ENCODE data around the gene C1QTNF12.

C1QTNF12 gene

DNA sequence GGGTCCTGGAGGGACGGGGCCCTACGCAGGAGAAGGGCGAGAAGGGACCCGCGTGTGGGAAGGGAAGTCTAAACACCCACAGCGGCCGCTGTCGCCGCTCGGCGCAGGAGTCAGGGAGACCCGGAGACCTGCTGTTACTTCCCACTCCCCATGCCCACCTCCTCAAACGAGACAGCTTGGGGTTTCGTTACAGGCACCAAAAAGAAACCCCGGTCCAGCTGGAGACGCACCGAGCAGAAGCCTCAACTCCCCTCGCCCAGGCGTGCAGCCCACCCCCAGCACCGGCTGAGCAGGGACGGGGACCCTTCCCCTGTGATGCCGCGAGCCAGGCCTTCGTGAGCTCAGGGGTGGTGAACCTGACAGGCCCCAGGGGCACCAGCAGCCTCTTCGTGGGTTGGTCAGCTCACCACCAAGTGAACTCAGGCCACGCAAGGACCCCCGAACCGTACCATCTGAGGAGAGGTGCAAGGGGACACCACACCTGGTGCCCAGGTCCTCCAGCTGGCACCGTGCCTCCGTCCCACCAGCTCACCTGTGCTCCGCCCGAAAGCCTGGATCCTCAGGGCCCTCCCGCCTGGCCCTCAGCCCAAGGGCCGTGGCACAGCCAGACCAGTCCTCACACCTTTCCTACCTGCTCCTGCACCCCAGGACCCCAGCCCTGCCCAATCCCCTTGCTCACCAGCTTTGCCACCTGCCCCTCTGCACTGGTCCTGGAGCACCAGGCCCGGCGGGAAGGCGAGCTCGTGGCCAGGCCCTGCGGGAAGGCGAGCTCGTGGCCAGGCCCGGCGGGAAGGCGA is 19.8 kb downstream of the C1QTNF12 start:
- DNase-seq, result no peak

DNA sequence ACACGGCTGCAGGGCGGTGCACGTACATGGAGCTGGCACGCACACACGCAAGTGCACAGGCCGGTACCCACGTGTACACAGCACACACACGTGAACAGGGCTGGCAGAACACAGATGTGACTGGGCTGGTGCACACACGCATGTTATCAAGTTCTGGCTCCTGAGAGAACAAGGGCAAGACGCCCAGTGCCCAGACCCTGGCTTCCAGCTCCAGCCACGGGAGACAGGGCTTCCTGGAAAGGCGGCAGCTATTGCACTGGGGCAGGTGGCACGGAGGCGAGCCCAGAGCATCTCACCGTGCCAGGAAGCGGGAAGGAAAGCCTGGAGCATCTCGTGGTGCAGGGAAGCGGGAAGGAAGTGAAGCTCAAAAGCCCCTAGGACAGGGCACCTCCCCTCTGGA is 20.6 kb downstream of the C1QTNF12 start:
- no peak for DNase-seq

DNA sequence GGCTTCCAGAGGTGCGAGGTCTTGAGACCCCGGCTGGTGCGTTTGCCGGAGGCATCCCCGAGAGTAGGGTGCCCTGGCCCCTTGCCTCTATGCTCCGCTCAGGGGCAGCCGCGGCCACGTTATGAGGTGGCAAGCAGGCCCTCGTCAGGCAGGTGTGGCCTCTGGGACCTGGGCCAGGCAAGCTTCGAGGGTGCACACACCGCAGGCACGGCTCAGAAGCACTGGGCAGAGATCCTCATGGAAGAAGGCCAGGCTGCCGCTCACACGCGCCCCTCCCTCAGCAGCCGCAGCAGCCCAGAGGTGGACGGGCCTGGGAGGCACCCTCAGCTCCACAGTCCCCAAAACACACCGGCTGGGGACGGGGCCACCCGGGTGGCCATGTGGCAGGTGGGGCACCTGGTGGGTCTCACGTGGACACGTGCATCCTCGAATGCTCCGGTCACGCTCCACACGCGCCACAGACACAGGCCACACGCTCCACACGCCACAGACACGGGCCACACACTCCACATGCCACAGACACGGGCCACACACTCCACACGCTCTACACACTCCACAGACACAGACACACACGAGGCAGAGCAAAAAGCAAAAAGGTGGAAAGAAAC is 21.2 kb downstream of the C1QTNF12 start:
- no peak for DNase-seq

DNA sequence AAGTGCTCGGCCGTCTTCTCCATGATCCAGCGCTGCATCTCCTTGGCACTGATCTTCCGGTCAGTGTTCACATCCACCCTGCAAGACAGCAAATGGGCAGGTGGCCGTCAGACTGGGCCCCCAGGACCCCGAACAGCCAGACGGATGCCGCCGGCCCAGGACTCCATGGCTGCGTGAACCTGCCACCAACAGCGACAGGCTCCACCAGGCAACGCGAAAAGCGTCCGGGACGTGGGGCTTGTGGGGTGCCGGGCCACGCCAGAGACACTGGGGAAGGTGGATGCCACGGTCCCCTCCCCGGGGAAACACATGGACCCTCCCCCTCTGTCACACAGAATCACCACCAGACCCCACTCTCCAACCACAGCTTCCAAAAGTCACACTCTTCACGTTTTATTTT is 22.6 kb downstream of the C1QTNF12 start:
- DNase-seq, result no peak

DNA sequence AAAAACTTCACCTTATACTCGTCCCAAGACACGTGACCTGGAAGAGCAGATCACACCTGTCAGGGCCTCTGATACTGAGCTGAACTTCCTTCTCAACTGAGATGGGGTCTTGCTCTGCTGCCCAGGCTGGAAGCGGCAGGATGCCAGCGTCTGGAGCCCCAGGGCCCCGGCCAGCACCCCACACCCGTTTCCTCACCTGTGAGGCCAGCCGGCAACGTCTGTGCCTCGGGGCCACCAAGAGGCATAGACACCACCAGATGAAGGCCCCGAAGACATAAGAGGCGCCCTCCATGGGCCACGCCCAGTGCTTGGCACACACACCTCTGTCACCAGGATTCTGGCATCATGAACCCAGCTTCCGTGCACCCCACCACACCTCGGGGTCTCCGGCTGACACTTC is 23.2 kb downstream of the C1QTNF12 start:
- DNase-seq, result no peak

DNA sequence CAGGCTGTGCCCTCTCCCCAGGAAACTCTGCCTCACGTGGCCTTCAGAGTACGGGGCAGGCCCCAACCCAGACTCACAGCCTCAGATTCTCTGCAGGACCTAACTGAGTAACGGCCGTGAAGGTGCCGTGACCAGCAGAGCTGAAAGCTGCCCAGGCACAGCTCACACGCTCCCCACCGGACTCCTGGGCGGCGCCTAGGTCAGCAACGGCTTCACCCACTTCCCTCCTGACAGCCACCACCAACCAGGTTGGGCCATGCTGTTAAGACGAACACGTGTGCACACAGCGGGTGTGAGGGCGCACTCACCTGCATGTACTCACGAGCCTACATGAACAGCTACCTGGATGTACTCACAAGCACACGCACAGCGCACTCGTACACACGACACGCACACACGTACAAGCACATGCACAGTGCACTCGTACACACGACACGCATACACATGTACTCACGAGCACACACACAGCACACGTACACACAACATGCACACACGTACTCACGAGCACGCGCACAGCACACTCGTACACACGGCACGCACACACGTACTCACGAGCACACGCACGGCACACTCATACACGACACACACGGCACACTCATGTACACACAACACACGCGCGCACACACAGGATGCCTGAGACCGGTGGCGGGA is 23.8 kb downstream of the C1QTNF12 start:
- DNase-seq, result no peak

DNA sequence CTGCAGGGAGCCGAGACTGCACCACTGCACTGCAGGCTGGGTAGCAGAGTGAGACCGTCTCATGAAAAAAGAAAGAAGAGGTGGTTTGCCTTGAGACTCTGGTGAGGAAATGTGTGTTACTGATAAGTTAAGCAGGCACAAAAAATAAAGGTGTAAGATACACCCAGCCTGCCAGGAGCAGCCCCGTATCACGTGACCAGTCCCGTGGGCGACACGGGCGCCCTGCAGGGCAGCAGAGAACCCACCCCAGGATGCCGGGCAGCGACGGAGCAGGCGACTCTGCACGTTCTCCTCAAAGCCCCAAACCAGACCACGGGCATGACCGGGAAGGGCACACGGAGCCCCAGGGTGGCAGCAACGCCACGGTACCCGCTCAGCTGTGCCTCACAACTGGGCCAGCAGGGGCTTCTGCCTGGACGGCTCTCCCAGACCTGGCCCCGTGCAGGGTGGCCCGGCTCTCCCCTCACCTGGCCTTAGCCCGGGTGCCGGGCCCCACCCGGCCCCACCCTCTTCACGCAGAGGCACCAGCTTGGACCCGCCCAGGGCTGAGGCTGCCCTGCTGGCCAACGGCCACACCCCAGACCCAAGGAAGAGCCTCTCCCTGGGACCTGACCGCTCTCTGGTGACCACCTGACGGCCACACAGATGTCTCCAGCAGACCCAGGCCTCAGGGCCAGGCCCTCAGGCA is 24.5 kb downstream of the C1QTNF12 start:
- DNase-seq, result no peak

DNA sequence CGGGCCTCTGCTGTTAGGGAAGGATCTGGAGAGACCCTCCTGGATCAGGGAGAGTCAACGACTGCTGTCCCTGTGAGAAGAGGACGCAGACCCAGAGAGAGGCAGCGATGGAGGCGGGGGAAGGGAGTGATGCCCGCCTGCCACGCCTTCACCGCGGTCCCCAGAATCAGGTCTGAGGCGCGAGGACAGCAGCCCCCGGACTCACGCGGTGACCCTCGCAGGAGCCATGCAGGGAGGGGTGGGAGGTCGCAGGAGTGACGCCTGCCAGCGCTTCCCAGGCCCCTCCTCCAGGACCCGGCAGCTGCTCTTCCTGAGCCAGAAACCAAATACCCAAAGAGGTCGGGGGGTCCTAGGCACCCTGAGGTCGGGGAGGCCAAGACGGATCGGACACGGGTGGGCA is 26.3 kb downstream of the C1QTNF12 start:
- no peak for DNase-seq

DNA sequence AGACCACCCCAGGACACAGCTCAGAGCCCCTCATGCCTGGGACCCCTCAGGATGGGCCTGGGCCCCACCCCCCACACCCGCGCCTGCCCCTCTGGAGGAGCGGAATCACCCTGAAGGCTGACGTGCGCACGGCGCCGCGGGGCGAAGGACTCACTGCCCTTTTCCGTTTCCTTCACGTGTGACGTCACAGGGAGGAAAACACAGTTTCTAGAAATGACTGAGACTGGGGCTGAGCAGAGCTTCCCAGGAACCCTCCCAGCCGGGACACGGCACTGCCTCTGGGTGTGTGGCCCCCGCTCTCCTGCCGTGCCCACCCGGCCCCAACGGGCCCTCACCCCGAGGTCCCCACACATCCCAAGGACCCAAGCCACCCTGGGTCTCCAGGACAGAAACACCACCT is 27.2 kb downstream of the C1QTNF12 start:
- no peak for DNase-seq

DNA sequence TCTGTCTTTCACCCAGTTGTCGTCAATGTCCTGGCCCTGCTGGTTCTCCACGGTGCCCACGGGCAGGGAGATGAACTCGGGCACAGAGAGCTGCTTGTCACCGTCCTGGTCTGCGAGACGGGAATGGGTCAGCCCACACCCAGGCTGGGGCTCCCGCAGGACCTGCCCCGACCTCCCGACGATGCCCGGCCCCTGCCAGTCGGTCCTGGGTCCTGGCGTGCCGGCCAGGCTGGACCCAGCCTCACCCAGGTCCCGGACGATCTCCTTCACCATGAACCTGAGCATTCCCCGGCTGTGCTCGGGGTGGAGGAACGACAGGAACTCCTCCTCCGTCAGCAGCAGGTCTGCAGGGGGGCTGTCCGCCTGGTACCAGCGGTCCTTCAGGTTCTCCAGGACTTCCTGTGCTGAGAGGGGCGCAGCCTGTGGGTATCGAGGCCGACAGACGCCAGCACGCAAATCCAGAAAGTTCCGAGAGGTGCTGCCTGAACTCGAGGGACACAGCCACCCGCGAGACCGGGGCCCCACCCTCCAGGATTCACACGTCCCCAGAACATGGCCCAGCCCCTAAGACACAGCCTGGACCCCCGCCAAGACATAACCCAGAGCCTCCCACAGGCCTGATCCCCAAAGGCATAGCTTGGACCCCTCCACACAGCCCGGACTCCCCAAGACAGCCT is 27.9 kb downstream of the C1QTNF12 start:
- DNase-seq, result no peak

DNA sequence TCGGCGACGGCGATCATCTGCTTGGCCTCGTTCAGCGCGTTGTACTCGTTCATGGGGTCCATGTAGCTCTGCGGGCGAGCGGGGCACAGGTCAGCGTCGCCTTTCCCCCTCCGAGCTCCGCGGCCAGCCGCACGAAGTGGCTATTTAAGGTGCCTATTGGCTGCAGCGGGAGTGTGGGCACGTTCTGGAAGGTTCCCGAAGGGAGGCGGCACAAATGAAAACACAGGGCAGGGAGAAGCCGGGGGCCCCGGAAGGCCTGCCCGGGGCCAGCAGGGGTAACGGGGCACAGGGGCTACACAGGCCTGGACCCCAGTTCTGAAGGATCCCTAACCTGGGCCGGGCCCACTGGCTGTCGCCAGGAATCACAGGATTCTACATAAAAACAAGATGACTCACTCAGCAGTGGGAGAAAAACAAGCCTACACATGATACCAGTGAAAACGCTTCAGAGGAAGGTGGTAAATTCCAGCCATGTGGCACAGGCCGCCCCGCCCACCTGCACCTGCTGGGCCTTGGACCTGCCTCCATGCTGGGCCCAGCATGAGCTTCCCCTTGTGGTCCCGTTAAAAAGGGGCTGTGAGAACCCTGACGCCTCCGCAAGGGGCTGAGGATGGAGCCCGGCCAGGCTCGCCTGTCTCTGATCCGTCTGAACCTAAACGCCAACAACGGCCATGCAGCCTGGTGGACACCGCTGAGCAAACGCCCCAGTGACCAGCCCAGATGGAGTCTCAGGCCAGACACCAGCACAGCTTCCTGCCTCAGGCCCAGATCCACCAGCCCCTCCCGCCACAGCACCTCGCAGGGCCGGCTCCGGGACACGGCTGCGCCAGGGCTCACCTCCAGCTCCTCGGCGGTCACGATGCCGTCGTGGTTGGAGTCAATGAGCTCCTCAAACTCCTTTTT is 28.6 kb downstream of the C1QTNF12 start:
- no peak for DNase-seq

DNA sequence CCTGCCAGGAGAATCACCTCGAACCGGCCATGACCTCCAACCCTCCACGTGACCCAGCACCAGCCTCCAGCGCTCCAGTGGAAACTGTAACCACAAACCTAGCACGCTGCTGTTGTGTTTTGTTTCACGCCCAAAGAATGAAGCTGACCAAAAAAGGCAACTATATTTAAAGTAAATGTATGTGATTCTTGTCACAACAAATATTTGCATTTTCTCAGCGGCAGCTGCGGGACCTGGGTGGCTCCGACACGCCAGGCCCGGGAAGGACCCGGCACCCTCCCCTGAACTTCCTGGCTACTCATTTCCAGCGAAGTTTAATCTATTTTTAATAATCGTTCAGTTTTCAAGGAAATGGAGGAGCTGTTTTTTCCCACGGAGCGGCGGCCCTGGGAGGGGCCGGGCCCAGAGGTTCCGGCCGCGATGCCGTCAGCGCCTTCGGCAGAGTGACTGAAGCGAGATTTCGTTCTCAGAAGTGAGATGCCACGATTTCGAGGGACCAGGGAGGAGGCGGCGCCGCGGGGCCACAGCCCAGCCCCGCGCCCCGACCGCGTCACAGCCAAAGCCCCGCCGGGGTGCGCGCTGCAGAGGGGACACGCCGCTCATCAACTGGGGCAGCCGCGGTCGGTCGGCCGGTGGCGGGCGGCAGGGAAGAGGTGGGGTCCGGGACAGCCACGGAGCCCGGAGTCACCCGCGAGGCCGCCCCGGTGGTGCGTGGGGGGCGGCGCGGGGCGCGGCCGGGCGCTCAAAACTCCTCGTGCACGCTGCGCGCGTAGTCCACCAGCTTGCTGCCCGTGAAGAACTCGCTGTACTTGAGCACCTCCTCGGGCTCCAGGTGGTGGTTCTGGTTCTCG is 29.5 kb downstream of the C1QTNF12 start:
- DNase-seq, result no peak

DNA sequence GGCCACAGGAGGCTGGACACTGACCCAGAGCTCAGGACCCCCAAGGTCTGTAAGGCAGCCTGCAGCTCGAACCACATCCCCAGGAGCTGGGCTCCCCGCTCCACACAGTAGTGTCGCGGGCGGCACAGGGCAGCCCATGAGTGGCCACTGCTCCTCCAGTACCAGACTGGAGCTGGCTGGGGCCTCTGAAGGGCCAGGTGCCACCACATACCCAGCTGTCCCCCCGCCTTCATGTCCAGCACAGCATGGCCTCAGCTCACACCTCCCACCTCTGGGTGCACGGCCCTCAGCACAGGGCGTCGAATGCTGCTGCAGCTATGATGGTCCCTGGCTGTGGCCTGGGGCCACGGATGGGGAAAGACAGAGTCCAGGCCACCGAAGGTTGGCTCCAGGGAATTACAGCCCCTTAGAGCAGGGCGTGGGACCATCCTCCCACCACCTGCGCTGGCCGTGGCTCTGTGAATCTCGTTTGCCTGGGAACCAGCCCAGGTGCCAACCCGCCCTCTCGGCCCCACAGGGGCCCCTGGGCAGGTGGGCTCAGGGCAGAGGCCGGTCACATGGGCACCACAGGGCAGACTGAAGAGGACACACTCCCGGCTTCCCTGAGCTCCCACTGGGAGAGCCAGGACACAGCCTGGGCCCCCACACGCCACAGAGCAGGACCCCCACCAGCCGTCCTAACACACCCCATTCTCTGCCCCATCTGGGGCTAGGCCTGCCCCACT is 30.5 kb downstream of the C1QTNF12 start:
- no peak for DNase-seq

DNA sequence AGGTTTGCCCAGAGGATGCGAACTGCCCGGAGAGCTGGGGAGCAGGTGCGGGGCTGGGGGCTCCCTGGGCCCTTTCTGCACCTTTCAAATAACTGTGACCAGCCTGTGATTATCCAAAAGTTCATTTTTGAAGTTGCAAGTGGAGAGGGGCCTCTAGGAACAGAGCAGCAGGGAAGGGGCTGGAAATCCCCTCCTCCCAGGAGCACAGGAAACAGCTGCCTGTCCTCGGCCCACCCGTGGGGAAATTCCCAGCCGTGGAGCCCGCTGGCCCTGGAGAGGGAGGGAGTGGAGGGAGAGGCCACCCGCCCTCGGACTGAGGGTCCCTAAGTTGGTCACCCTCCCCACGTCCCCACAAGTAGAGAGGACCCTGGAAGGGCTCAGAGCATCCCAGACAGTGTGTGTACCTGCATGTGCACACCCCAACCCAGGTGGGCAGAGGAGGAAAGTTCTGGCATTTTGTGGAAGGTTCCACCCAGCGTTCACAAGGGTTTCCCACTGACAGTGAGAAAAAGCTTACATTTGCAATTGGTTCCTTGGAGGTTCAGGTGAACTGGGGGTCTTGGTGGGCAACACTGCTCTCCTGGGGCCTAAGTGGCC is 31.3 kb downstream of the C1QTNF12 start:
- no peak for DNase-seq

DNA sequence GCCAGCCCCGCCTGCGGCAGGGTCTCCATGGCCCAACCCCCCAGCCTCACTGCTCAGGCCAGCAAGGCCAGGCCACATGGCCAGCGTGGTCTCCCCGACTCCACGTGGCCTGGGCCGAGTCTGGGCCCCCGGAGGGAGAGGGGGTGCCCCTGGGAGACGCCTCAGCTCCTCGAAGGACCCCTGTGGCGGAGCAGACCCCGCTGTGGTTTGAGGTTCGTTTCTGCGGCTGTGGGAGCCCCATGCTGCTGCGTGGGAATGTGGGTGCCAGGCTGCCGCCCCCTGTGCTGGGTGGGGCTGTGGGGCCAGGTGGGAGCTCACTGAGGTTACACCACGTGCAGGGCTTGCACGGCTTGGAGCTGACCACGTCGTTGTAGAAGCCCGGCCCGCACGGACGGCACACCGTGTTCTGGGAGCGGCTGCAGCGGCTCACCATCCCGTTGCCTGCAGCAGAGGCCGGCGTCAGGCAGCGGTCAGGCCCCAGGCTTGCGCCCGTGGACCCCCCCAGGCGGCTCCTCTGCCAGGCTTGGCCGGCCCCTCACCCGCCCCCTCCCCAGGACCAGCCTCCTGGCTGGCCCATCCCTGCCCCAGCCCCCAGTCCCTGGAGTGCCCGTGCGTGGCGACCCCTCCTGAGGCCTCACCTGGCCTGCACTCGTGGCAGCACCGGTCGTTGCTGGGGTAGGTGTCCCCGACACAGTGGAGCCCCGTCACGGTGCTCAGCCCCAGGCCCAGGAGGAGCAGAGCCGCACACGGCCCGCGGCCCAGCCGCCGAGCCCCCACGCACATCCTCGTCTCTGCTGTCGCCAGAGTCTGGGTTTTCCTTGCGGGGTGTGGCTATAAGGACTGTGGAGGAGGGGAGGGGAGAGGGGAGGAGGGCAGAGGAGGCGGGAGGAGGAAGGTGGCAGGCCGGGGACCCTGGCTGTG is 32.9 kb downstream of the C1QTNF12 start, which contains the start of gene TNFRSF4:
Gene TNFRSF4 (minus strand): TSS at position 809 of the 921 bp plus-strand sequence. CDS start 26 bp downstream, at position 783.
- no peak for DNase-seq

DNA sequence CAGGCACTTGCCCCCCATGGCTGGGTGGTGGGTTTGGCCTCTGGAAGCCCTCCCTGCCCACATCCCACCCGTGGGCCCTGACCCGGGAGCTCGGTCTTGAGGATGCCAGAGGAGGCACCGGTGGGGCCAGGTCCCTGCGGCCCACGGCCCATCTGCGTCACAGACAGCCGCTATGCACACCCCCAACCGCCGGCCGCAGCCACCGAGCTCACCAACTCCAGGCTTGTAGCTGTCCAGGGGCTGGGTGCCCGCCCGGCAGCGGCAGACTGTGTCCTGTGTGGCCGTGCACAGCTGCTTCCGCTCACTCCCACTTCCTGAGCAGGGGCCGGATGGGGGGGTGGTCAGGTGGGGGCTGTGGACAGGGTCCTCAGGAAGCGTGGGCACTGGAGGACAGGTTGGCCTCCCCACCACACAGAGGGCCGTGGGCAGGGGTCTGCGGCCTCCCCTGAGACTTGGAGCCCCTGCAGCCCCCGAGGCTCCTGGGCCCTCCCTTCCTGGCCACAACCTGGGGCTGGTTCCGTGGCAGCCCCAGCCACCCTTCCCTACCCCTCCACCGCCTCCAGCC is 33.7 kb downstream of the C1QTNF12 start:
- no peak for DNase-seq

DNA sequence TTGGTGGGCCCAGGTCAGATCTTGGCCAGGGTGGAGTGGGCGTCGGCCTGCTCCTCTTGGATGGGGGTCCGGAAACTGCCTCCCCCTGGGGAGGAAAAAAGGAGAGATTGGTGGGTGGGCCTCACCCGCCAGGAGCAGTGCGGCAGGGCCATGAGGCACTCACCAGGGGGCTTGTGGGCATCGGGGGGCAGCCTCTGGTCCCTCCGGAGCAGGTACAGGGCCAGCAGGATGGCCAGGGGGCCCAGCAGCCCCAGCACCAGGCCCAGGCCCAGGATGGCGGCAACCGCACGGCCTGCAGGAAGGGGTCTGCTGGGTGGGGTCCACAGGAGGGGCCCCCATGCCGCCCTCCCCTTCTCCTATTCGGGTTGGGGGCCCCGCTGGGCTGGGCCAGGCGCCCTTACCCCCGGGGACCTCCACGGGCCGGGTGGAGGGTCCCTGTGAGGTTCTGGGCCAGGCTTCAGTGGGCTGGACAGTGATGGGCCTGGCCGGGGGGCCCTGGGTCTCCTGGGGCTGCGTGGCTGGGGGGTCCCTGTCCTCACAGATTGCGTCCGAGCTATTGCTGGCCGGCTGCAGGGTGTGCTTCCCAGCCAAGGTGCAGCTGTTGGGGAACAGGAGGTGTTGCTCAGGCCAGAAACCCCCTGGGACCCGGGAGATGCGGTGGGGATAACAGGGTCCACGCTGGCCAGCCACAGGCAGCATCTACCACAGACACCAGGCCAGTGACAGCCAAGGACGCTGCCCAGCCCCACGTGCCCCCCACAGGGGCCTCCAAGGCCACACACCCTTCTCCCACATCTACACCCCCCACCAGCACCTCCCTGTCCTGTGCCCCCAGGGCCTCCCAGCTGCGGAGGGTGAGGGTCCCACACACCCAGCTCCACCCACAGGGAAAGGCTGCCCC is 34.7 kb downstream of the C1QTNF12 start:
- no peak for DNase-seq

All from NCI-H2081 treated with DMSO at 0.1 percent for 48 hours (cell line).